Amygdala (tissue), 56 donors: ENCODE results near the gene YTHDF2.

Source experiments
- DNase-seq, 56 donors: peaks; one replicate each; lab custom pipeline; 2025; lab: John Stamatoyannopoulos, UW

YTHDF2 gene

DNA sequence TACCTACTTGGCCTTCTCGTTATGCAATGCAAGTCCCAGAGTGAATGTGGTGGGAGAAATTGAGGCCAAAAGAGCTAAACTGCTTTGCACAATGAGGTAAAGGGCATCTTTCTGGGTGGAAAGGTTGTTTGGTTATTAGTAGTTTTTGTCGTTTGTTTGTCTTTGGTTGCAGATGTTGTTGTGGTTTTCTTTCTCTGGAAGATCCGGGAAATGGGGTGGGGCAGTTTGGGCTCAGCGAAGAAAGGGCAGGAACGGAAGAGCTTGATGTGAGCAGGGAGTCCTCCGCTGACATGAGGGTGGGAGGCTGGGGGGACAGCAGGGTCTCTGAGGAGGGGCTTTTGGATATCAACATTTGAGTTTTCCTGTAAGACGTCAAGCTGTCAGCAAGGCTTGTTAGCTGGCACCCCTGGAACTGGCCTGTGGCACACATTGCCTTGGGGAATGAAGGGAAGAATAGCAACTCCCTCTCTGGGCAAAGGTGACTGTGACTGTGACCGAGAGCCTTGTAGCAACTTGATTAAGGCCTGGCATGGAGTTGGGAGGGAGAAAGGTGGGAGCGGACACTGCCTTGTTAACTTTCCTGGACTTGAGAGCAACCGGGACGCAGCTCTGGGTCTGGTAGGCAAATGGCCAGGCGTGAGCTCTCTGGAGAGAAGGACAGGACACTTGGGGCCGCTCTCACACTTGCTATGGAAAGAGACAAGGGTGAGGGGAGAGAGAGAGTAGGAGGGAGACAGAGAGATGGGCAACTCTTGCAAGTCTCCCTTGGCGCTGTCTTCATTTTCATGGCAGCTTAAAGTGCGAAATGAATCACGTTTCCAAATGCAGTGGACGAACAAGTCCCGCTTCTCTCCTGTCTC lies 59.8 kb downstream of the YTHDF2 start:
- no peak for DNase-seq

- no peak for DNase-seq
These were observed 63.6 kb downstream of the YTHDF2 start for GRCh38 chr1:28800324-28800723.

- DNase-seq, result no peak
These were observed 64.7 kb downstream of the YTHDF2 start for GRCh38 chr1:28801461-28801860.

DNA sequence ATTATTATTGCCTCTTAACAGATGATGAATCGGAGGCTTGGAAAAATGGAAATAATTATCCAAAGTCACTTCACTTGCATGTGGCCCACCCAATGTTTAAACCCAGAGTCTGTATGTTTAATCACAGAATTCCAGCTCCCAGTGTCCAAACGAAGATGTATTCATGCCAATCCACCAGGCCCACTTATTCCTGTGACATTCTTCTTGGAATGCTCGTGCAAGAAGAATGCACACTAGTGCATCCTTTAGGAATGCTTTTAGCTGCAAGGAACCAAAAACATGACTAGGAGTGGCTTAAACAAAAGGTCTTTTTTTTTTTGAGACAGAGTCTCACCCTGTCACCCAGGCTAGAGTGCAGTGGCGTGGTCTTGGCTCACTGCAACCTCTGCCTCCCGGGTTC lies 66.3 kb downstream of the YTHDF2 start:
- DNase-seq, result no peak

DNA sequence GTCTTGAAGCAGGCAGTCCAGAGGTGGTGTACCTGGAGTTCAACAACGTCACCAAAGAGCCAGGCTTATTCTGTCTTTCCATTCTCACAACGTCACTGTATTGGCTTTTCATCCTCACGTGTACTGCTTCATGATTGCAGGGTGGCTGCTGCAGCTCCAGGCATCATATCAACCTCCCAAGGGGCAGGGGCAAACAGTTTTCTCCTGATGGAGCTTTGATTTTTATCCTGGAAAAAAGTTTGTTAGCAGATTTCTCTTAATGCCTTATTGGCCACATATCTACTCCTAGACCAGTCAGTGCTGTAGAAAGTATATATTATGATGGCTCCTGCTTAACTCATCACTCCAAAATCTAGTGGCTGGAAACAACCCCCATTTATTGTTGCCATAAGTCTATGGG lies 66.9 kb downstream of the YTHDF2 start:
- DNase-seq, result no peak

GRCh38 chr1:28804071-28804470 lies 67.3 kb downstream of the YTHDF2 start:
- no peak for DNase-seq

DNA sequence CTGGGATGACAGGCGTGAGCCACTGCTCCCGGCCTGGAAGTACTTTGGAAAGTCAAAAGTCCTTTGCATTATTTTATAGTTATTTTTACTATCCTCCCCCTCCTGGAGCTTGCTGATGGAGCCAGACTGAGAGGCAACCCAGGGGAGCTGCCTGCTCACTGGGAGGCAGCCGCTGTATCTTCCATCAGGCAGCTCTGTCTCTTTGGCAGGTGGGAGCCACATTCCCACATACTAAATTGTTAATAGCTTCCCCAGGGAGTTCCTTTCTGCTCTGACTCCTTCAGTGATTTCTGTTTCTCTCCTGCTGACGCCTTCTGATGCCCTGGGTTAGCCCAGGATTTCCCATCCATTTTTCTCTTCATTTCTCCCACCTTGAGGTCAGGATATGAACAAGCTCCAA lies 70.3 kb downstream of the YTHDF2 start:
- no peak for DNase-seq

GRCh38 chr1:28807986-28808385 lies 71.2 kb downstream of the YTHDF2 start:
- DNase-seq, result no peak

DNA sequence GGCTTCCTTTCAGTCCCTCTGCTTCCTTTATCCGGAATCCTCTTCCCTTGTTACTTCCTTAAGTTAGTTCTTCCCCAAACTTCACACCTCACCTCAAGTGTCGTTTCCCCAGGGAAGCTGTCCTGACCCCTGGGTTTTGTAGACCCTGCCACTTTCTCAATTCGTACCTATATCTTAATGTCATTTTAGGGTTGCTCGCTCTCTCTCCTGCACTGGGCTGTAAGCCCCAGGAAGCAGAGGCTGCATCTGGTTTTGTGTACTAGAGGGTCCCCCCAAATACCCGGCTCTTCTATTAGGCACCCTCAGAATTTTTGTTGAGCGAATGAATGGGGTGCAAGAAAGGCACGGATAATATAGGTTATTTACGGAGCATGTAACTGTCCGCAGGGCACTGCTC lies 74.6 kb downstream of the YTHDF2 start:
- no peak for DNase-seq

DNA sequence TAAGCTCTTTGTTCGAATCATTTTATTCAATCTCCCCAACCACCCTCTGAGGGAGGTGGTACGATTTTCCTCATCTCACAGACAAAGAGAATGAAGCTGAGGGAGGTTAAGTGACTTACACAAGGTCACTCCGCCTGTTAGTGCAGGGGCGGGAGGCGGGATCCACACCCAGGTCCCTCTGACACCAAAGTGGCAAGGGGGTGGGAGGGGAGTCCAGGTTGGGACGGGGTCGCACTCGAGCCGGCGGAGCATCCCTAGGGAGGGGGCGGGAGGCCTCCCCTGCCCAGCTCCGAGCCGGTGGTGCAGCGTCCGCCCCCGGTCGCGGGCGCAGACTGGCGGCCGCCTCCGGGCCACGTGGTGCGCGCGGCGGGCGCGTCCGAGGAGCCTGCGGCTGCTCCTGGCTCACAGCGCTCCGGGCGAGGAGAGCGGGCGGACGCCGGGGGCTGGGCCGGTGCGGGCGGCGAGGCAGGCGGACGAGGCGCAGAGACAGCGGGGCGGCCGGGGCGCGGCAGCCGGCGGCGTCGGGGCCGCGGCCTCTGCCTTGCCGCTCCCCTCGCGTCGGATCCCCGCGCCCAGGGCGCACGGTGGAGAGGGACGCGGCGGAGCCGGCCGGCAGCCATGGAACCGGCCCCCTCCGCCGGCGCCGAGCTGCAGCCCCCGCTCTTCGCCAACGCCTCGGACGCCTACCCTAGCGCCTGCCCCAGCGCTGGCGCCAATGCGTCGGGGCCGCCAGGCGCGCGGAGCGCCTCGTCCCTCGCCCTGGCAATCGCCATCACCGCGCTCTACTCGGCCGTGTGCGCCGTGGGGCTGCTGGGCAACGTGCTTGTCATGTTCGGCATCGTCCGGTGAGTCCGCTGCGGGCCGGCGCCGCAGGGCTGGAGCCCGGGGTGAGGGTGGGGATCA lies 75.3 kb downstream of the YTHDF2 start, which contains the start of gene OPRD1:
Gene OPRD1 (plus strand): TSS at position 405 of the 903 bp plus-strand sequence. CDS start 214 bp downstream, at position 619.
- DNase-seq, result peak in 2 of 56 donors; percentile 15 to 17

DNA sequence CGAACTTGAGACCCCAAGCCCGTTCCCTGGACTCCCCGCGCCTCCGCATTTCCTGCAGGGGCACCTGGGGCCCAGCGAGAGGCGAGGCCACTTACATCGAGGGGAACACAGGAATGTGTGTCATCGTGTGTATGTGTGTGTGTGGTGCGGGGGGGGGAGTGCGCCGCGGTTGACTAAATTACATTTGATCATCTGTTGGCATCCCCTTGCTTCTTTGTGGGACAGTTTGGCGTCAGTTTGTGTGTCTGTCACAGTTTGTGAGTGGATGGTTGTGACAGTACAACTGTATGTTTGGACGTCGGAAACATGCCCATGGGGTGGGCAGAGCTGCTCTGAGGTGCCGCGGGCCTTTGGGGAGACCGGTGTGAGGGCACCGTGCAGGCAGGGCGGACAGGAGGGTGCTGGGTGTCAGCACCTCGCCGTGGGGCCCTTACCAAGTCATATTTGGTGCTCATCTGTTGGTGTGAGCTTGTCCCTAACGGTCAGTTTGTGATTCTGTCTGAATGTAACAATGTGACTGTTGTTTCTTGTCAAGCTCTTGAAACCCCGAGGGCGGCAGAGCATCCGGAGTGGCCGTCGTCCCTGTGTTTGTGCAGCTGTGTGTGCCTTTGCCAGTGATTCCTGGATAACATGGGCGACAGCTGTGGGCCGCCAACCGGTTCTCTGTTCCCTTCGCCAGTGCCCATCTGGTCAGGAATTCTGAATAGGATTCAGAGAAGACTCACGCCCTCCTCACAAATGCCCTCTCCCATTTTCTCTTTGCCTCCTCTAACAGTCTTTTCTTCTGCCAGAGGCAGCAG lies 76.1 kb downstream of the YTHDF2 start:
- peak in 1 of 56 donors; percentile 7 for DNase-seq

DNA sequence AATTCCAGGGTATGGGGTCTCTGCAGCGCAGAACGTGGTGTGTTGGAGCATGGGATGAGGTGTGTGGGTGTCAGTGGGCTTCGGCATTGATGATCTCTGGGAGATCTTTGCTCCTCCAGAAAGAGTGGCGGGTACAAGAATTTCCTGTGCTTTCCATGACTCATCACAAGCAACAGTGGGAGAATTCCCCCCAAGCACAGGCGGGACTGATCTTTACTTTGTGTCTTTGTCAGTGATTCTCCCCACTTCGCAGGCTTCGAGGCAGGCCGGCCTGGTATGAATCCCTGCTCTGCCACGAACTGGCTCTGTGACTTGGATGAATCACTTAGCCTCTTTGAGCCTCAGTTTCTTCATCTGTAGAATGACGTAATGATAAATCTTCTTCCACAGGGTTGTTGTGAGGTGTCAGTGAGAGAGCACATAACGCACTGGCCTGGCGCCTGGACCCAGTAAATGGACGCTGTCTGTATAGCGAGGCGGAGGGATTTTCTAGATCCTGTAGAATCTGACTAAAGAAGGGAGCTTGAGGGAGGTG lies 77.3 kb downstream of the YTHDF2 start:
- no peak for DNase-seq

- DNase-seq, result no peak
These were observed 78.9 kb downstream of the YTHDF2 start for GRCh38 chr1:28815533-28816185.

DNA sequence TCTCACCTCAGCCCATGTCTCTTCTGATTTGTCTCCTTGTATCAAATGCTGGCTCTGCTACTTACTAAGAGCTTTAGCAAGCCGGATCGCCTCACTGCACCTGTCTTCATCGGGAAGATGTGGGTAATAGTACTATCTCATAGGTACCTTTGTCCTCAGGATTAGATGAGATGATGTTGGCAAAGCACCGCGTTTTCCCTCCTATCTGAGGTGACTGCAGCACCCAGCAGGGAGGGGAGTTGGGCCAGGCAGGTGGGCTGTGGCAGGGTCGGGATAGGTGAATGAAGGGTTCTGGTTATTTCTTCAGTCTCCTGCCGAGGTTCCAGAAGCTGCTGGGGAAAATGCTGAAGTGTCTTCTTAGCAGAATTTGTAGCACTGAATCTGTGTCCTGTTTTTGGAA lies 80.4 kb downstream of the YTHDF2 start:
- no peak for DNase-seq

- DNase-seq, result no peak
These were observed 82.3 kb downstream of the YTHDF2 start for GRCh38 chr1:28819020-28819419.
